Epithelial cell of proximal tubule (primary cell): ENCODE data around the gene WDFY3. TPM values are rescaled to one million over a fixed set of nuclear protein-coding genes. Genes with fewer than 3 reads are reported as not detected.
A peak's percentile ranks its signal among the peaks of the same experiment; 100 is the strongest.

Experiments
- DNase-seq: peaks from one replicate; pipeline ENCODE4 v3.0.0-alpha.2; 2011; ENCODE audit warnings: low read depth
- H3K4me3 ChIP-seq: 2 replicates; pipeline ENCODE4 v1.5.1; 2011; ENCODE audit warnings: low read depth, mild to moderate bottlenecking, low read length
- total RNA-seq: library from RNA; depleted of rRNA; stranded (reverse); fragments of >200 nt; gene quantifications from 2 replicates; pipeline ENCODE4 v1.2.3, GENCODE V29; 2015
- TF ChIP-seq, protein P1 (sequence below): conservative IDR thresholded peaks from 2 replicates; pipeline ENCODE4 v1.5.1; 2012; ENCODE audit warnings: low read depth, mild to moderate bottlenecking, low read length

Gene WDFY3
- total RNA-seq, 1 donor from 2014 or later: 35.1 TPM

DNA sequence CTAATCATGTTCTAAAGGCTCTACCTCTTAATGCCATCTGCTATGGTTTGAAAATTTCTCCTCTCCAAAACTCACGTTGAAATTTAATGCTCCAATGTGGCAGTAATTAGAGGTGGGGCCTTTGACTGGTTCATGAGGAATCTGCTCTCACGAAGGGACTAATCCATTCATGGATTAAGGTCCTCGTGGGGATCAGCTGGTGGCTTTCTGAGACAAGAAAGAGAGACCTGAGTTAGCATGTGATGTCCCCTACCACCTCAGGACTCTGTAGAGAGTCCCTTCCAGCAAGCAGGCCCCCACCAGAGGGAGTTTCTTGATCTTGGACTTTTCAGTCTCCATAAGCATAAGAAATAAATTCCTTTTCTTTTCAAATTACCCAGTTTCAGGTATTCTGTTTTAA, 65.3 kb downstream of the WDFY3 start:
- no peak overlapping the region for H3K4me3 ChIP-seq
- no peak for DNase-seq
- TF ChIP-seq, protein P1, sequence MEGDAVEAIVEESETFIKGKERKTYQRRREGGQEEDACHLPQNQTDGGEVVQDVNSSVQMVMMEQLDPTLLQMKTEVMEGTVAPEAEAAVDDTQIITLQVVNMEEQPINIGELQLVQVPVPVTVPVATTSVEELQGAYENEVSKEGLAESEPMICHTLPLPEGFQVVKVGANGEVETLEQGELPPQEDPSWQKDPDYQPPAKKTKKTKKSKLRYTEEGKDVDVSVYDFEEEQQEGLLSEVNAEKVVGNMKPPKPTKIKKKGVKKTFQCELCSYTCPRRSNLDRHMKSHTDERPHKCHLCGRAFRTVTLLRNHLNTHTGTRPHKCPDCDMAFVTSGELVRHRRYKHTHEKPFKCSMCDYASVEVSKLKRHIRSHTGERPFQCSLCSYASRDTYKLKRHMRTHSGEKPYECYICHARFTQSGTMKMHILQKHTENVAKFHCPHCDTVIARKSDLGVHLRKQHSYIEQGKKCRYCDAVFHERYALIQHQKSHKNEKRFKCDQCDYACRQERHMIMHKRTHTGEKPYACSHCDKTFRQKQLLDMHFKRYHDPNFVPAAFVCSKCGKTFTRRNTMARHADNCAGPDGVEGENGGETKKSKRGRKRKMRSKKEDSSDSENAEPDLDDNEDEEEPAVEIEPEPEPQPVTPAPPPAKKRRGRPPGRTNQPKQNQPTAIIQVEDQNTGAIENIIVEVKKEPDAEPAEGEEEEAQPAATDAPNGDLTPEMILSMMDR: peak; percentile 24

DNA sequence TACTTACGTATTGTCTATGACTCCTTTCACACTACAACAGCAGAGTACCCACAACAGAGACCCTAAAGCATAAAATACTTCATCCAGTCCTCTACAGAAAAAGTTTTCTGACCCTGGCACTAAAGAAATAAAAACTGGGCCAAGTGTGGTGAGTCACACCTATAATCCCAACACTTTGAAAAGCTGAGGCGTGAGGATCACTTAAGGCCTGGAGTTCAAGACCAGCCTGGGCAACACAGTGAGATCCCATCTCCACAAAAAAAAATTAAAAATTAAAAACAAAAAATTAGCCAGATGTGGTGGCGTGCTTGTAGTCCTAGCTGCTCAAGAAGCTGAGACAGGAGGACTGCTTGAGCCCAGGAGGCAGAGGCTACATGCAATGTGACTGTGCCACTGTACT, 66.9 kb downstream of the WDFY3 start:
- no peak for DNase-seq
- no peak overlapping the region for H3K4me3 ChIP-seq
- TF ChIP-seq, protein P1: no peak

DNA sequence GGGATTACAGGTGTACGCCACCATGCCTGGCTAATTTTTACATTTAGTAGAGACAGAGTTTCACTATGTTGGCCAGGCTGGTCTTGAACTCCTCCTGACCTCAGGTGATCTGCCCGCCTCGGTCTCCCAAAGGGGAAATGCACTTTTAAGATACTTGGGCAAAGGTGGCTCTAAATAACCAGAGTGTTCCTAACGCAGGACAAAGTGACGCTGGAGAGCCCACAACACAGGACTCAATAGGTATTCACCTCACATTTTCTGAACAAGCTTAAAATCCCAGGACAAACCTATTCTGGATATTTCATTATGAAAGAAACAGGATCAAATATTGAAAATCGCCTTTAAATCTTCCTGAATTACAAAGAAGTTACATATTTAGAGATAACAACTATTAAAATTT, 69.0 kb downstream of the WDFY3 start:
- TF ChIP-seq, protein P1: no peak
- H3K4me3 ChIP-seq: no peak overlapping the region
- DNase-seq: no peak

DNA sequence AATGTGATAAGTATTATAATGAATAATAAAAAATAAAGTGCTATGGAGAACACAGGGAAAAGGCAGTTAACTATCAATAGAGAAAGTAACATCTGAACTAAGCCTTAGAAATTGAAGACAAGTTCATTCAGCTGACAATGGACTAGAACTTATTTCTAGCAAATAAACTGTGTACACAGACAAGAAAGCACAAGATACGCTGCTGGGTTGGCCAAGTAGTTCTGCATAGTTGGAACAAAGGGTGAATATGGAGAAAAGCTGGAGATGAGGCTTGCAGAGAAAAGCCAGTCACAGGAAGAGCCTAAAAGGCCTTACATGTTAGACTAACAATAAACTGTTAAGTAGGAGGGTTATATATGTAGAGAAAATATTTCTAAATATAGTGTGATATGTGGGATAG, 71.2 kb downstream of the WDFY3 start:
- DNase-seq: no peak

DNA sequence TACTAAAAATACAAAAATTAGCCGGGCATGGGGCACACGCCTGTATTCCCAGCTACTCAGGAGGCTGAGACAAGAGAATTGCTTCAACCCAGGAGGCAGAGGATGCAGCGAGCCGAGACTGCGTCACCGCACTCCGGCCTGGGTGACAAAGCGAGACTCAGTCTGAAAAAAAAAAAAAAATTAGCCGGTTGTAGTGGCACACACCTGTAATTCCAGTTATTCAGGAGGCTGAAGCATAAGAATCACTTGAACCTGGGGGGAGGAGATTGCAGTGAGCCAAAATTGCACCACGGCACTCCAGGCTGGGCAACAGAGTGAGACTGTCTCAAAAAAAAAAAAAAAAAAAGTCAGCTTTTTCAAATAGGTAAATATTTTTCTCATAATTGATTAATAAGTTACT, 71.9 kb downstream of the WDFY3 start:
- no peak for DNase-seq
- TF ChIP-seq, protein P1: no peak

More for the DNA sequence above, 71.2 kb downstream of the WDFY3 start:
- H3K4me3 ChIP-seq: no peak overlapping the region
- TF ChIP-seq, protein P1: no peak

DNA sequence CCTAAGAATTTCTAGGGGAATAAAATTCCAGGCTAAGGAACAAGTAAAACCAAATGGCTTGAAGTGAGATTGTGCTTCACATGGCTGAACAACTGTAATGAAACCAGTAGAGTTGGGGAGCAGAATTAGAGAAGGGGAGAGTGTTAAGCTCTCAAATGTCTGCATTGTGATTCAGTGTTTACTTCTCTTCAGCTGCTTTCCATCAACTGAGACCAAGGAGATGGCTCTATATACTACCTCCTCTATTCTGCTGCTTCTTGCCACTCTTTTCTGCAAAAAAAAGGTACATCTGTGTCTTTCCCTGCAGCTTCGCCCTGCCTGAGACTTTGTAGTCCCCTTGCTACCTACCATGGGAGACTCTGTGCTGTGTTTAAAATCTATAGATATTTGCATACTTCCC, 73.5 kb downstream of the WDFY3 start:
- DNase-seq: no peak
- TF ChIP-seq, protein P1: no peak
- H3K4me3 ChIP-seq: no peak overlapping the region

More for the DNA sequence above, 71.9 kb downstream of the WDFY3 start:
- H3K4me3 ChIP-seq: no peak overlapping the region

DNA sequence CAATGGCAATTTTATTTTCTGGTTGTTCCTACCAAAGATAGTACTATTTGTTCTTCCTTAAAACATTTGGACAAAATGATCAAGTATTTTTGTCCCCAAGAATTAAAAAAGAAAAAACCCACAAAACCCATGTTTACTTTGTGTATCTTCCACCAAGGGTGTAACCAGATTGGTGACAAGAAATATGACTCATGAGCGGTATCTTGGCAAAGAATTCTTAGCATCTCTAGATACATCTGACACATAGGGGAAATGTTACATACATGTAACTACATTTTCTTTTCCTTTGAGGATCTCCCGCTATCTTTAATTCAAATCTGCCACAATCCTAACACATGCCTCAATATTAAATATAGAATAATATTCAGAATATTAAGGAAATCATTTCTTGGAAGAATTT, 78.7 kb downstream of the WDFY3 start:
- TF ChIP-seq, protein P1: no peak
- no peak overlapping the region for H3K4me3 ChIP-seq
- no peak for DNase-seq
